HepG2 (cell line): Measurements from ENCODE around the gene AHSG. TPM values are rescaled to one million over a fixed set of nuclear protein-coding genes. Genes with fewer than 3 reads are reported as not detected.
A peak's percentile ranks its signal among the peaks of the same experiment; 100 is the strongest.

Source experiments
- ATAC-seq: fragments of 200-7000 bp; cut with Tn5 transposase; 3 replicates; pipeline ENCODE4 v1.9.1; 2020; ENCODE audit warnings: mild to moderate bottlenecking, moderate library complexity
- BruUV-seq: library from RNA; stranded (reverse); fragments of 400-500 nt; replicated peaks from 2 replicates; lab custom pipeline; 2021; lab: Mats Ljungman, UMichigan
- CTCF ChIA-PET: fragments of 300-600 bp; formaldehyde crosslinking; extraction: SDS; loops from one replicate; lab custom pipeline; 2021; ENCODE audit warnings: low total read pairs, inconsistent platforms, low intra/inter-chr PET ratio; lab: Yijun Ruan, JAX
- POLR2A ChIA-PET: fragments of 350-600 bp; sonication (Branson Sonifier 250); formaldehyde crosslinking; loops from one replicate; lab custom pipeline; 2020; ENCODE audit warnings: antibody characterized with exemption, inconsistent platforms; lab: Yijun Ruan, JAX
- DNase-seq: peaks from one replicate; pipeline ENCODE4 v3.0.0-alpha.2; 2015; ENCODE audit warnings: low spot score
- FAIRE-seq: peaks from 3 replicates; lab custom pipeline; 2011; peaks lifted over from hg19 to GRCh38; lab: Jason Lieb, UNC
- H2AFZ ChIP-seq: one replicate; pipeline ENCODE4 v1.6.1; 2011; ENCODE audit warnings: low read length, inconsistent platforms
- H3K27ac ChIP-seq: fragments of 300-600 bp; 3 replicates; pipeline ENCODE4 v1.8.0; 2011; ENCODE audit warnings: mixed run types, mild to moderate bottlenecking, mixed read lengths, low read length, inconsistent platforms; ENCODE audit not compliant: insufficient read depth; ENCODE audit errors: extremely low read length
- H3K27me3 ChIP-seq, 2 experiments: fragments of 200-600 bp in 1 of 2; 2 replicates in 1 of 2; 3 replicates in 1 of 2; pipeline versions ENCODE4 v1.6.0 to v1.8.0; 2011; ENCODE audit warnings: low read length in 2 of 2, mild to moderate bottlenecking in 2 of 2, moderate library complexity in 2 of 2, inconsistent platforms in 1 of 2; ENCODE audit not compliant: insufficient read depth in 2 of 2, control insufficient read depth in 1 of 2
- H3K36me3 ChIP-seq, 2 experiments: fragments of 200-600 bp in 1 of 2; replicated peaks in 1 of 2; 2 replicates in 1 of 2; 3 replicates in 1 of 2; pipeline versions ENCODE4 v1.5.1 to v1.8.0; 2011; ENCODE audit warnings: low read length in 2 of 2, inconsistent platforms in 1 of 2; ENCODE audit not compliant: insufficient read depth in 2 of 2, control insufficient read depth in 1 of 2
- H3K4me1 ChIP-seq: 2 replicates; pipeline ENCODE4 v1.5.1; 2012; ENCODE audit warnings: low read length, inconsistent platforms; ENCODE audit not compliant: insufficient read depth
- H3K4me2 ChIP-seq: 2 replicates; pipeline ENCODE4 v1.6.0; 2011; ENCODE audit warnings: low read depth, low read length, inconsistent platforms
- H3K4me3 ChIP-seq, 3 experiments: fragments of 200-600 bp in 1 of 3; sonication (generic), shearing (Covaris generic) in 1 of 3; replicated peaks in 1 of 3; 2 replicates each; pipeline ENCODE4 v1.5.1; 2011 to 2016; ENCODE audit warnings: low read length in 3 of 3, inconsistent platforms in 2 of 3, low read depth in 2 of 3, mild to moderate bottlenecking in 2 of 3, control low read depth in 1 of 3, mixed read lengths in 1 of 3; ENCODE audit not compliant: insufficient read depth in 1 of 3
- H3K79me2 ChIP-seq: one replicate; pipeline ENCODE4 v1.6.1; 2011; ENCODE audit warnings: low read length, inconsistent platforms; ENCODE audit not compliant: insufficient read depth
- H3K9ac ChIP-seq: 2 replicates; pipeline ENCODE4 v1.6.0; 2011; ENCODE audit warnings: mild to moderate bottlenecking, low read depth, low read length, inconsistent platforms; ENCODE audit not compliant: insufficient read depth
- H3K9me3 ChIP-seq: 2 replicates; pipeline ENCODE4 v1.5.1; 2012; ENCODE audit warnings: mild to moderate bottlenecking, low read length
- H4K20me1 ChIP-seq: 2 replicates; pipeline ENCODE4 v1.6.0; 2011; ENCODE audit warnings: inconsistent platforms, mild to moderate bottlenecking, low read length, moderate library complexity; ENCODE audit not compliant: insufficient read depth
- BORCS8-MEF2B ChIP-seq: sonication (generic); formaldehyde crosslinking; IDR thresholded peaks from 2 replicates; pipeline ENCODE4 v1.8.0; 2022; ENCODE audit warnings: mild to moderate bottlenecking, missing genetic modification reagents
- FOSL1 ChIP-seq: sonication (generic); formaldehyde crosslinking; IDR thresholded peaks from 2 replicates; pipeline ENCODE4 v1.9.0; 2021; ENCODE audit warnings: missing genetic modification reagents, borderline replicate concordance
- MTF1 ChIP-seq: sonication (generic); formaldehyde crosslinking; IDR thresholded peaks from 2 replicates; pipeline ENCODE4 v1.5.0; 2020; ENCODE audit warnings: missing genetic modification reagents
- PHB2 ChIP-seq: fragments of 450-650 bp; IDR thresholded peaks from 2 replicates; pipeline ENCODE4 v1.6.1; 2018; ENCODE audit not compliant: partially characterized antibody
- POLR2AphosphoS5 ChIP-seq: IDR thresholded peaks from 2 replicates; pipeline ENCODE4 v1.6.1; 2012; ENCODE audit warnings: low read depth, low read length
- RBM22 ChIP-seq: fragments of 200-400 bp; formaldehyde crosslinking; optimal IDR thresholded peaks from 2 replicates; pipeline ENCODE3; 2017; ENCODE audit warnings: mild to moderate bottlenecking, low read length, moderate library complexity
- SNRNP70 ChIP-seq: fragments of 200-400 bp; formaldehyde crosslinking; IDR thresholded peaks from 2 replicates; pipeline ENCODE4 v1.6.1; 2017; ENCODE audit warnings: mild to moderate bottlenecking, low read depth, low read length, moderate library complexity
- TAF15 ChIP-seq: fragments of 200-400 bp; formaldehyde crosslinking; IDR thresholded peaks from one replicate; pipeline ENCODE4 v1.6.1; 2018; ENCODE audit warnings: mild to moderate bottlenecking, low read depth, low read length; ENCODE audit not compliant: poor library complexity, severe bottlenecking
- ZBTB8A ChIP-seq: sonication (generic); formaldehyde crosslinking; IDR thresholded peaks from 2 replicates; pipeline ENCODE4 v1.4.0; 2020; ENCODE audit warnings: mild to moderate bottlenecking, low read depth, missing genetic modification reagents, borderline replicate concordance
- WGBS: methylation state at CpG from one replicate; pipeline ENCODE4 v1.1.6; 2017; ENCODE audit warnings: low lambda C conversion rate; 5-methylcytosine and 5-hydroxymethylcytosine counted together
- in situ Hi-C: cut with HindIII; loops from 2 replicates; pipeline ENCODE4 v1.10.0; 2017; ENCODE audit warnings: low pct_unique_long_range_greater_than_20kb; ENCODE audit not compliant: extremely low pct_ligation_motif_present
- intact Hi-C: fragments of 100-400 bp; cut with micrococcal nuclease; formaldehyde crosslinking; loops from one replicate; pipeline ENCODE4 v1.10.0; 2022; ENCODE audit not compliant: unreplicated experiment
- polyA plus RNA-seq, 8 experiments: library from polyadenylated mRNA; depleted of rRNA in 3 of 8; stranded (reverse) in 7 of 8; unstranded in 1 of 8; fragments of >200 nt; fragmentation: Illumina TruSeq in 4 of 8; extraction: Trizol in 4 of 8; gene quantifications; 2 replicates each; pipeline versions ENCODE4 v1.2.1 to v1.2.3, GENCODE V29; 2011 to 2016; ENCODE audit warnings: low read depth in 4 of 8, missing spikeins in 1 of 8, mixed read lengths in 1 of 8; ENCODE audit not compliant: insufficient read depth in 1 of 8
- total RNA-seq, 5 experiments: library from RNA; depleted of rRNA; stranded (reverse); fragments of >200 nt; fragmentation: Illumina TruSeq; extraction: Trizol; gene quantifications; 2 replicates each; pipeline ENCODE4 v1.2.3, GENCODE V29; 2016; ENCODE audit warnings: low read depth in 1 of 5
- TF ChIP-seq, protein P1 (sequence below): sonication (generic); formaldehyde crosslinking; IDR thresholded peaks from 2 replicates; pipeline ENCODE4 v1.5.0; 2020; ENCODE audit warnings: missing genetic modification reagents
- TF ChIP-seq, protein P2 (sequence below): sonication (generic); formaldehyde crosslinking; IDR thresholded peaks from 2 replicates; pipeline ENCODE4 v1.8.1; 2023; ENCODE audit warnings: mild to moderate bottlenecking, inconsistent platforms, moderate library complexity, missing genetic modification reagents, borderline replicate concordance
- TF ChIP-seq, protein P3 (sequence below): sonication (generic); formaldehyde crosslinking; IDR thresholded peaks from 2 replicates; pipeline ENCODE4 v1.5.0; 2020; ENCODE audit warnings: mild to moderate bottlenecking, missing genetic modification reagents

Gene AHSG
- total and polyA plus RNA-seq, 2 of the 13 experiments (the other 11 are each of a cell fraction or from before 2014, with no cell fraction given), result 2,043 to 19,152 TPM

DNA sequence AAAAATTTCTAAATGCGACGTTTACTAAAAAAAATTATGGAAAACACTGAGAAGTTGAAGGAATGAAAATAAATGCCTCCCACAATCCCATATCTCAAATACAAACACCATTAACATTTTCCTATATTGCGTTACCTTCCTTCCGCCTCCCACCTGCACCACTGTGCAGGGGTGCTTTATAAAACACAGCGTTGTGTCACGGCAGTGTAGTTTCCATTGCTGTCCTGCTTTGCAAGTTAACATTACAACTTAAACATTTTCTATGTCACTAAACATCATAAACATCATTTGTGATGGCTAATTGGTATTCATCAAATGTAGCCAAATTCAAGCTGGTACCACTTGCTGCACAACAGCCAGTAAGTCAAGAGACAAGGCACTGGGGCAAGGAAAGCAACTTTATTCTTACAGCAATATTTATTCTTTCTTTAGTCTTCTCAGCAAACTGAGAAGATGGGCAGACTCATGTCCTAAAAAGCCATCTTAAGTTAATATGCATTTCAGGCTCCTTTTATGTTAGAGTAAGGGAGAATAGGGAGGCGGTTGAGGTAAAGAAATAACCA is 15.1 kb downstream of the AHSG start (continued):
- TF ChIP-seq TAF15, result no peak
- no peak for TF ChIP-seq ZBTB8A (CRISPR knock-in tag)
- TF ChIP-seq, protein P1, sequence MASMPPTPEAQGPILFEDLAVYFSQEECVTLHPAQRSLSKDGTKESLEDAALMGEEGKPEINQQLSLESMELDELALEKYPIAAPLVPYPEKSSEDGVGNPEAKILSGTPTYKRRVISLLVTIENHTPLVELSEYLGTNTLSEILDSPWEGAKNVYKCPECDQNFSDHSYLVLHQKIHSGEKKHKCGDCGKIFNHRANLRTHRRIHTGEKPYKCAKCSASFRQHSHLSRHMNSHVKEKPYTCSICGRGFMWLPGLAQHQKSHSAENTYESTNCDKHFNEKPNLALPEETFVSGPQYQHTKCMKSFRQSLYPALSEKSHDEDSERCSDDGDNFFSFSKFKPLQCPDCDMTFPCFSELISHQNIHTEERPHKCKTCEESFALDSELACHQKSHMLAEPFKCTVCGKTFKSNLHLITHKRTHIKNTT, result no peak
- TF ChIP-seq, protein P2, sequence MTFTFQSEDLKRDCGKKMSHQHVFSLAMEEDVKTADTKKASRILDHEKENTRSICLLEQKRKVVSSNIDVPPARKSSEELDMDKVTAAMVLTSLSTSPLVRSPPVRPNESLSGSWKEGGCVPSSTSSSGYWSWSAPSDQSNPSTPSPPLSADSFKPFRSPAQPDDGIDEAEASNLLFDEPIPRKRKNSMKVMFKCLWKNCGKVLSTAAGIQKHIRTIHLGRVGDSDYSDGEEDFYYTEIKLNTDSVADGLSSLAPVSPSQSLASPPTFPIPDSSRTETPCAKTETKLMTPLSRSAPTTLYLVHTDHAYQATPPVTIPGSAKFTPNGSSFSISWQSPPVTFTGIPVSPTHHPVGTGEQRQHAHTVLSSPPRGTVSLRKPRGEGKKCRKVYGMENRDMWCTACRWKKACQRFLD (CRISPR knock-in tag), result no peak
- TF ChIP-seq BORCS8-MEF2B (CRISPR knock-in tag), result no peak
- peak; percentile 69 for TF ChIP-seq POLR2AphosphoS5
- TF ChIP-seq RBM22, result peak; percentile 99
- no peak for TF ChIP-seq FOSL1 (CRISPR knock-in tag)
- no peak for TF ChIP-seq MTF1 (CRISPR knock-in tag)
- TF ChIP-seq SNRNP70, result no peak

DNA sequence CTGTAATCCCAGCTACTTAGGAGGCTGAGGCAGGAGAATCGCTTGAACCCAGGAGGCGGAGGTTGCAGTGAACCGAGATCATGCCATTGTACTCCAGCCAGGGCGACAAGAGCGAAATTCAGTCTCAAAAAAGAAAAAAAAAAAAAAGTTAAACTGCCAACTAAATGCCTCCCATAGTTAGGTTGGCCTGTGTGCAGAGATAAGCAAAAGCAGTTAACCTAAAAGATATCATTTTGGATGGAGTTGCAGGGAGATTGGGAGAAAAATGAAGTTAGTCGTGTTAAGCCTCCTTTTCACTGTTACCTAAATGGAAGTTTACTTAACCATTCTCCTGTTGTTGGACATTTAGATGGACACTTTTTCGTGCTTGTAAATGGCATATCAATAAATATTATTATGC is 15.9 kb downstream of the AHSG start:
- Histone ChIP-seq H2AFZ (no peak overlapping the region), H3K9me3 (no peaks in the 10 kb centered on the region), H3K9ac (no peak overlapping the region), H3K4me3 (no peak overlapping the region), H3K27ac (no peak overlapping the region), H3K4me2 (no peak overlapping the region), H3K4me1 (peaks cover 40% of the 10 kb centered on the region), H3K36me3 (0 out of 5 replicates have a peak, but pooled peaks cover 0 to 2% of the 10 kb centered on the region in 2 experiments), H3K79me2 (no peaks in the 10 kb centered on the region), H3K27me3 (no peaks in the 10 kb centered on the region), H4K20me1 (peaks cover 21% of the 10 kb centered on the region)
- ChIA-PET POLR2A (no interaction called here), CTCF (no interaction called here)
- no peak for TF ChIP-seq PHB2
- TF ChIP-seq, protein P3, sequence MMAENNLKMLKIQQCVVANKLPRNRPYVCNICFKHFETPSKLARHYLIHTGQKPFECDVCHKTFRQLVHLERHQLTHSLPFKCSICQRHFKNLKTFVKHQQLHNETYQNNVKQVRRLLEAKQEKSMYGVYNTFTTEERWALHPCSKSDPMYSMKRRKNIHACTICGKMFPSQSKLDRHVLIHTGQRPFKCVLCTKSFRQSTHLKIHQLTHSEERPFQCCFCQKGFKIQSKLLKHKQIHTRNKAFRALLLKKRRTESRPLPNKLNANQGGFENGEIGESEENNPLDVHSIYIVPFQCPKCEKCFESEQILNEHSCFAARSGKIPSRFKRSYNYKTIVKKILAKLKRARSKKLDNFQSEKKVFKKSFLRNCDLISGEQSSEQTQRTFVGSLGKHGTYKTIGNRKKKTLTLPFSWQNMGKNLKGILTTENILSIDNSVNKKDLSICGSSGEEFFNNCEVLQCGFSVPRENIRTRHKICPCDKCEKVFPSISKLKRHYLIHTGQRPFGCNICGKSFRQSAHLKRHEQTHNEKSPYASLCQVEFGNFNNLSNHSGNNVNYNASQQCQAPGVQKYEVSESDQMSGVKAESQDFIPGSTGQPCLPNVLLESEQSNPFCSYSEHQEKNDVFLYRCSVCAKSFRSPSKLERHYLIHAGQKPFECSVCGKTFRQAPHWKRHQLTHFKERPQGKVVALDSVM (CRISPR knock-in tag), result peak; percentile 36; the same call in 1 of the 2 replicates
- DNase-seq, result no peak
- in situ Hi-C loops, result no loop called here
- no peak for ATAC-seq
- intact Hi-C loops, result no loop called here
- no TSS peak for BruUV-seq
- FAIRE-seq, result no peak
- WGBS, result 92% methylated on average over 7 of the region's 7 CpGs
